Small intestine (tissue), 7 donors: ENCODE measurements around the gene PRKN. TPM values are rescaled to one million over a fixed set of nuclear protein-coding genes. Genes with fewer than 3 reads are reported as not detected.

ENCODE experiments used
- DNase-seq, 2 donors: peaks; one replicate each; pipeline versions ENCODE4 v3.0.0 to v3.0.0-alpha.2; 2013
- FAIRE-seq: peaks from 2 replicates; lab custom pipeline; 2012; peaks lifted over from hg19 to GRCh38; lab: Jason Lieb, UNC
- H3K27ac ChIP-seq, 3 donors: one replicate each; pipeline ENCODE4 v1.5.1; 2013; ENCODE audit warnings: low read length in 2 of 3, mild to moderate bottlenecking in 2 of 3, control low read depth in 1 of 3, inconsistent platforms in 1 of 3, low read depth in 1 of 3, moderate library complexity in 1 of 3
- H3K27me3 ChIP-seq, 3 donors: one replicate each; pipeline ENCODE4 v1.6.1; 2013; ENCODE audit warnings: low read length in 3 of 3, inconsistent platforms in 1 of 3; ENCODE audit not compliant: control insufficient read depth in 3 of 3, insufficient read depth in 3 of 3
- H3K36me3 ChIP-seq, 3 donors: one replicate each; pipeline ENCODE4 v1.6.1; 2013; ENCODE audit warnings: low read length in 3 of 3, inconsistent platforms in 1 of 3, low read depth in 1 of 3, mild to moderate bottlenecking in 1 of 3, moderate library complexity in 1 of 3; ENCODE audit not compliant: control insufficient read depth in 3 of 3, insufficient read depth in 2 of 3
- H3K4me1 ChIP-seq, 3 donors: one replicate each; pipeline ENCODE4 v1.6.1; 2013; ENCODE audit warnings: low read length in 2 of 3, inconsistent platforms in 1 of 3, low read depth in 1 of 3, mild to moderate bottlenecking in 1 of 3, moderate library complexity in 1 of 3; ENCODE audit not compliant: control insufficient read depth in 3 of 3, insufficient read depth in 2 of 3
- H3K4me3 ChIP-seq, 3 donors: one replicate each; pipeline ENCODE4 v1.5.1; 2013; ENCODE audit warnings: low read length in 3 of 3, control low read depth in 1 of 3, inconsistent platforms in 1 of 3, low read depth in 1 of 3, mild to moderate bottlenecking in 1 of 3, moderate library complexity in 1 of 3
- H3K9me3 ChIP-seq, 2 donors: one replicate each; pipeline ENCODE4 v1.6.1; 2013; ENCODE audit warnings: low read depth in 1 of 2, low read length in 1 of 2; ENCODE audit not compliant: control insufficient read depth in 2 of 2, insufficient read depth in 1 of 2
- WGBS, 3 donors: extraction: QIAGEN DNeasy Blood & Tissue Kit; methylation state at CpG; one replicate each; pipeline ENCODE4 v1.1.7; 2013; 5-methylcytosine and 5-hydroxymethylcytosine counted together
- polyA plus RNA-seq, 4 donors: library from polyadenylated mRNA; stranded (reverse) in 3 of 4; unstranded in 1 of 4; fragments of 200-250 nt in 3 of 4; fragments of 120-200 nt in 1 of 4; gene quantifications; one replicate each; pipeline versions ENCODE4 v1.2.1 to v1.2.3, GENCODE V29; 2013
- donor health status: healthy with polysubstance abuse.
- donor health status: control.
- donor health status: control.
- donor health status: Bipolar disorder and iron deficiency.
- donor health status: healthy.

The PRKN gene
- polyA plus RNA-seq, 4 donors, result 0.27 to 2.3 (median 1.0) TPM

DNA sequence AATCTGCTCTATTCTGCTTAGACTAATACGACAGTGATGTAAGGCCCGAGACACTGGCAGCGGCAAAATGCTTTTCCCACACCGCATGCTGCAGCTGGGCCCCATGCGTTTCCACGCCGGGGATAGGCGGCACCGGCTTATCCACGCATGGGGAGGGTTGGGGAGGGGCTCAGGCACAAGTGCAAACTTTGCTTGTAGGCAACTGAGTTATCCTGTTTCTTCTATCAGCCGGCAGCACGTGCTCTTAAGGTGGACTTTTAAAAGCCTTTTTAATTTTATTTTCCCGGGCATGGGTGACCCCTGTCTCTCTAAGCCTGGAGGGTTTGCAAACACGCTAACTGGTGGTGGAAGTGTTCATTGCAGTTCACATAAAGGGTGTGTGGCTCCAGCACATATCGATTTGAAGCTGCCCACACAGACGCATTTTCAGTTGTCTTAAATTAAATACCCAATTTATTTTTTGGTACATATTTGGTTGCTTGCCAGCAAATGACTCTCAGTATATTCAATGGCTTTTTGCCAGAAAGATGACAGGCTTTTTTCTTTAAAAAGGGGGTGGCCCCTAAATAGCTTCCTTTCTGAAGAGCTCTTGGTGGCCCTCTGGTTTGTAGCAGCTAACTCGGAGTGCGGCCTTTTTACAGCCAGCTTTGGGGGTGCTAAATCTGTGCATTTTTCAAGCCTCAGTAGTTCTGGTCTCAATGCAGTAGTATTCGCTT lies 891.9 kb downstream of the PRKN start:
- Histone ChIP-seq H3K27me3 (no peaks in the 10 kb centered on the region), H3K27ac (no peak overlapping the region), H3K36me3 (no peaks in the 10 kb centered on the region), H3K4me1 (peaks cover 0 to 5% (median 0%) of the 10 kb centered on the region in 3 donors), H3K4me3 (no peak overlapping the region), H3K9me3 (no peaks in the 10 kb centered on the region)
- no peak for DNase-seq
- WGBS, 3 donors, result 49 to 80% (median 75%) methylated on average over 19 of the region's 19 CpGs
- no peak for FAIRE-seq

DNA sequence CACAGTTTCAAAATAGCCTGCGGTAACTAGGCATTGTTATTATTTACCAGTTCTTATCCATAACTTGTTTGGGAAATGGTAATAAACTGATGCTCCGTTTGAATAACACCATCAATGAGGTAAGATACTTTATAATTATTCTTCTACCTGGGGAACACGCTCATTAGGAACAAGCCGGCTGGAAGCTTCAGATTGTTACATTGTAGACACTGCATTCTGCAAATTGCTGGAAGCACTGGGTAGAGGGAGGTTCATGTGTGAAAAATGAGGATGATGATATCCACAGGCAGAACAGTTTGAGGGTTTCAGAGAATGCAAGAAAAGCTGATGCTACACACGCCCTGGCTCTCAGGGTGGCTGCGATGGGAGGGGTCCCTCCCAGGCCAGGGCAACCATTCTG lies 893.1 kb downstream of the PRKN start:
- Histone ChIP-seq H3K9me3 (no peaks in the 10 kb centered on the region), H3K27me3 (no peaks in the 10 kb centered on the region), H3K36me3 (no peaks in the 10 kb centered on the region), H3K4me3 (no peak overlapping the region), H3K4me1 (peaks cover 0 to 5% (median 0%) of the 10 kb centered on the region in 3 donors), H3K27ac (no peak overlapping the region)
- 84 to 90% (median 89%) methylated on average over 6 of the region's 6 CpGs for WGBS, 3 donors
- DNase-seq (no peak), FAIRE-seq (no peak)

DNA sequence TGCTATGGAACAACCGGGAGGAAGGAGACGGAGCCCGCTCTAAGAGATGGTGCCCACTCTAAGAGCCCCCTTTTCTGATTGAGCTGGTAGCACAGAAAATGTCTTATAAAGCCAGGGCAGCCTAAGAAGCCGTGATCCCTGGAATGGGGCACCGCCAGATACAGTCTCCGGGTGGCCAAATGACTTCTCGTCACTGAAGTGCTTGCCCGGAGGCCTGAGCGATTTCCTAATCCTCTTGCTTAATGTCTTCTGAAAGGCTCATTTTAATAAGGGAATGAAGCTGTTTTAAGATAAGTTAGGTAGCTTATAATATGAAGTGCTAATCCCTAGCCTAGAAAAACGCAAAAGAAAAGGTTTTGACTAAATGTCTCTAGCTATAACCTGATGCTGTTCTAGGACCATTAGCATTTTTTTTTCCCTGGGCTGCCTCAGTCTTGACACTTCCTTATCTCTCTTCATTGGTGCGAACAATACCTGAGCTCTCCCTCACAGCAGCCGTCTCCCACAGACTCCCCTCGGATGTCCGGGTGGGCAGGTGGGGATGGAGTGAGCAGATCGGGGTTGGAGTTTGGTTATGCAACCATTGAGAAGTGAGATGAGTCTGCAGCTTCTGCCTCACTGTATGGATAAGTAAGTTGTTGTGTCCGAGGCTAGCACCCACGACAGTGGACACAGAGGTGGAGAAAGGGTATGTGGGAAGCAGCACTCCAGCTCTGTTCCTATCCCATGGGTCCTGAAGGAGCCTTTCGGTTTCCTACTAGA lies 894.3 kb downstream of the PRKN start:
- FAIRE-seq, result no peak
- DNase-seq, result no peak
- Histone ChIP-seq H3K27ac (no peak overlapping the region), H3K4me3 (no peak overlapping the region), H3K4me1 (peaks cover 0 to 5% (median 0%) of the 10 kb centered on the region in 3 donors), H3K9me3 (no peaks in the 10 kb centered on the region), H3K27me3 (no peaks in the 10 kb centered on the region), H3K36me3 (no peaks in the 10 kb centered on the region)
- 83 to 93% (median 89%) methylated on average over 18 of the region's 18 CpGs for WGBS, 3 donors

DNA sequence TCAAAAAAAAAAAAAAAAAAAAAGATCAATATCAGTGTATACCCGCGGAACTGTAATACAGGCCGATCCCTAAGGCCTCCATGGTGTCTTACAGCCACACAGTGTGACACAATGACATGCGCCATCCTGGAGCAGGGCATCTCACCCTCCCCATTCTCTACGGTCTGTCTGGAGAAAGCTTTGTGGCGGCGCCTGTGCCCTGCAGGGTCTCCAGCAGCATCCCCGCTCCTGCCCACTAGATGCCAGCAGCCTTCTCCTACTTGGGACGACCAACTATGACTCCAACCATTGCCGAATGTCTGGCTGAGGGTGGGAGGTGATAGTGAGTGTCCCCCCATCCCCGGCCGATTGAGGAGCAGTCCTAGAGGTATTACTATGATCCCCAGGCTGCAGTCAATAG lies 894.9 kb downstream of the PRKN start:
- Histone ChIP-seq H3K27me3 (no peaks in the 10 kb centered on the region), H3K4me3 (no peak overlapping the region), H3K9me3 (no peaks in the 10 kb centered on the region), H3K36me3 (no peaks in the 10 kb centered on the region), H3K4me1 (peaks cover 0 to 5% (median 0%) of the 10 kb centered on the region in 3 donors), H3K27ac (no peak overlapping the region)
- no peak for DNase-seq
- FAIRE-seq, result no peak
- 89 to 91% (median 90%) methylated on average over 12 of the region's 12 CpGs for WGBS, 3 donors

GRCh38 chr6:161830866-161831616 lies 896.5 kb downstream of the PRKN start:
- no peaks in the 10 kb centered on the region for H3K9me3 ChIP-seq
- H3K4me3 ChIP-seq, result no peak overlapping the region
- DNase-seq (no peak), FAIRE-seq (no peak)
- H3K27ac ChIP-seq, result no peak overlapping the region
- H3K36me3 ChIP-seq, result no peaks in the 10 kb centered on the region
- no peaks in the 10 kb centered on the region for H3K27me3 ChIP-seq
- peaks cover 0 to 5% (median 0%) of the 10 kb centered on the region in 3 donors for H3K4me1 ChIP-seq
- 49 to 80% (median 65%) methylated on average over 6 of the region's 6 CpGs for WGBS, 3 donors

DNA sequence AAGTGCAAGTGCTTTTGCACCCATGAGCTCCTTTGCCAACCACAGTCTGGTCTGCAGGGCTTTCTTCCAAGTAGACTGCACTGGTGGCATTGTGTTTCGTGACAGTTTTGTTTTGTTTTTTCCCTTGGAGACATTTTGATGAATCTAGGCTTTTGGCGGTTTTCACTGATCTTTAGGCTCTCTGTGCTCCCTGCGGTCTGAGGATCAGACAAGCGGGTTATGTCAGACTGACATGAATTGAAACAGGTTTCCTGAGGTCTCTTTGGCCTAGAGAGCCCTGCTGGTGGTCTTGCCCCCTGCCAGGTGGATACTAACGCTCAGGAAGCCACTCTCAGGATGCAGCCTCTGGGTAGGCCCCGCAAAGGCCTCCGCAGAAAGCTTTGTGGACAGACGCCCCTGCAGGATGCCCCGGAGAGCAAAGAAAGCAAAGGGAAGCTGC lies 898.3 kb downstream of the PRKN start:
- DNase-seq, result no peak
- no peaks in the 10 kb centered on the region for H3K36me3 ChIP-seq
- WGBS, 3 donors, result 68 to 82% (median 78%) methylated on average over 9 of the region's 9 CpGs
- H3K27ac ChIP-seq, result no peak overlapping the region
- no peak overlapping the region for H3K4me3 ChIP-seq
- H3K27me3 ChIP-seq, result no peaks in the 10 kb centered on the region
- no peaks in the 10 kb centered on the region for H3K4me1 ChIP-seq
- FAIRE-seq, result no peak
- H3K9me3 ChIP-seq, result no peaks in the 10 kb centered on the region

DNA sequence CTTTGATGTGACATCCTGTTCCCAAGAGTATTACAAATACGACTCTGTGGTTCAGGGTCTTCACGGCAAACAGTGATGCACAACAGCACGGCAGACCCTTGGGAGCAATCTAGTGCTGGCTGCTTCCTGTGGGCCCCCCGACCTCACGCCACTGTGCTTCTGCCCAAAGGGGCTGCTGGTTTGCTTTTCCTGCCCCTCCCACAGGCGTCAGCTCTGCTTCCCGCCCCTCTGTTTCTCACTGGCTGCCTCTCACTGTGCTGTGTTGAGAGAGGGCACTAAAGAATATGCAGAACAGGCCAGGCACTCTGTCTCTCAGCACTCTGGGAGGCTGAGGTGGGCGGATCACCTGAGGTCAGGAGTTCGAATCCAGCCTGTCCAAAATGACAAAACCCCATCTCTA lies 899.2 kb downstream of the PRKN start:
- FAIRE-seq, result no peak
- WGBS, 3 donors, result 60 to 85% (median 60%) methylated on average over 9 of the region's 9 CpGs
- Histone ChIP-seq H3K9me3 (no peaks in the 10 kb centered on the region), H3K27ac (no peak overlapping the region), H3K4me1 (no peaks in the 10 kb centered on the region), H3K27me3 (no peaks in the 10 kb centered on the region), H3K36me3 (no peaks in the 10 kb centered on the region), H3K4me3 (no peak overlapping the region)
- DNase-seq, result no peak

- no peak overlapping the region for H3K27ac ChIP-seq
- H3K27me3 ChIP-seq, result no peaks in the 10 kb centered on the region
- H3K36me3 ChIP-seq, result no peaks in the 10 kb centered on the region
- FAIRE-seq (no peak), DNase-seq (no peak)
- H3K9me3 ChIP-seq, result no peaks in the 10 kb centered on the region
- 79 to 94% (median 83%) methylated on average over 6 of the region's 6 CpGs for WGBS, 3 donors
- no peaks in the 10 kb centered on the region for H3K4me1 ChIP-seq
- no peak overlapping the region for H3K4me3 ChIP-seq
These were observed 901.1 kb downstream of the PRKN start for GRCh38 chr6:161826512-161826911.
